GM19035 (cell line): Measurements from ENCODE around the gene CACNA2D1.

Source experiments
- ATAC-seq: cut with Tn5 transposase; IDR thresholded peaks from one replicate; pipeline ENCODE4 v1.9.1; 2021; ENCODE audit not compliant: unreplicated experiment

Gene CACNA2D1

GRCh38 chr7:81902536-81902935 is 541.0 kb downstream of the CACNA2D1 start:
- no peak for ATAC-seq
